ENCODE results near the gene GP5. TPM values are rescaled to one million over a fixed set of nuclear protein-coding genes. Genes with fewer than 3 reads are reported as not detected.
A peak's percentile ranks its signal among the peaks of the same experiment; 100 is the strongest.

Gene GP5
- total RNA-seq, 5 donors from 2014 or later (not counting 1 experiment from before 2014, with no cell fraction given), result 5.1 to 8.4 (median 6.3) TPM

DNA sequence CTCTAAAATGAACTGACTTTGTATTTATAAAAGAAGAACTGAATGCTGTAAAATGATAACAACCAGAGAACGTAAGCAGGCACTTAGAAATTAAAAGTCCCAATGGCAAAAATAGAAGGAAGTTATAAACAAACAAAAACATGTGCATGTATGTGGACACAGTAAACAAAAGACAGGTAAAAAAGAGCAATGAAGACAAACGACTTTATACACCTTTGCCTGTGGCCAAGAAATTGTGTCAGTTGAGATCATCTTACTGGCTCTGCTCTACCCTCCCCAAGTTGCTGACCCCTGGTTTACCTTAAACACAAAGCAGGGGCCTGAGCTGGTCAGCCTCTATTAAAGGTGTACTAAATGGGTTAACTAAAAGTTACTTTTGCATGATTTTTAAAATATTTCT lies 41.7 kb upstream of the GP5 start:
- H3K27ac Mint-ChIP-seq, result no peak overlapping the region

DNA sequence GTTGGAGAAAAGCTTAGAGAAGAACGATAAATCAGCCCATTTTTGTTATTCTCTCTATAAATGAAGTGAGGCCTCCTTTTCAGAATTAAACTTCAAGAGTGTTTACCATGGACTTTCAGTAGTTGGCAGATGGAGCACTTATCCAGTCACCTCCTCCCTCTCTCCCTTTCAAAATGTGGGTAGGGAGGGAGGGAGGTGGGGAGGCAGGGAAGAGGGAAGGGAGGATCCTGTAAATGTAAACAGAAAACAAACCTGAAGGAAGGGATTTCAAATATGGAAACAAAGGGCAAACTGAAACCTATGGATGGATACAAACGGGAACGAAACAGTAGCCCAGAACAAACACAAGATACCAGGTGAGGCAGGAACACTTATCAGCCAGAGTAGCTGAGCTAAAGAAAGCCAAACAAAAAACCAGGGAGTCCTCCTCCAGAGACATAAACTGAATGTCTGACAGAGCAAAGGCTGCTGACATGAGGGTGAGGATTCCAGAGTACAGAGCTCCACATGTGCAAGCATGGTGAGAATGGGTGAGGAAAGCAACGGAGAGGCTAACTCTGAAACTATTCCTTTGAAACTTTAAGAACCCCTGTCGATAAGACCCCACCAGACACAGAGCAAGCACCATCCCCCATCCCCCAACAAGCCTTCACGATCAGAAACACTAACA lies 41.0 kb upstream of the GP5 start:
- Mint-ChIP-seq H3K27me3 (no peaks in the 10 kb centered on the region), H3K4me3 (no peak overlapping the region), H3K27ac (peak overlapping the region in 1 of 2 donors; percentile 74), H3K4me1 (peaks cover 0 to 3% (median 1%) of the 10 kb centered on the region in 3 donors), H3K36me3 (peaks cover 69% of the 10 kb centered on the region), H3K9me3 (no peaks in the 10 kb centered on the region)
- no peak for DNase-seq
- Histone ChIP-seq H3K4me1 (ENCODE audit: control insufficient read depth in 1 of 2, extremely low read depth in 1 of 2, insufficient read depth in 2 of 2, low read length in 2 of 2) (no peaks in the 10 kb centered on the region), H3K36me3 (ENCODE audit: control insufficient read depth in 2 of 2, extremely low read depth in 1 of 2, insufficient read depth in 1 of 2, low read length in 1 of 2) (peaks cover 12 to 50% of the 10 kb centered on the region in 2 donors), H3K9me3 (no peaks in the 10 kb centered on the region), H3K27ac (ENCODE audit: low read length) (no peak overlapping the region), H3K4me3 (ENCODE audit: control insufficient read depth in 1 of 2, extremely low read depth in 1 of 2, low read length in 1 of 2) (no peak overlapping the region), H3K27me3 (replicated peaks in 1 of 2; ENCODE audit: control insufficient read depth in 2 of 2, extremely low read depth in 1 of 2, insufficient read depth in 2 of 2, low read length in 1 of 2) (no peaks in the 10 kb centered on the region)
- ChIA-PET POLR2A (no interaction called here), CTCF (no interaction called here)
- no CpG with 5 or more reads among the region's 6 CpGs for WGBS (ENCODE audit: insufficient coverage)
- ATAC-seq (replicated peaks in 1 of 4), result no peak

More for the DNA sequence above, 41.7 kb upstream of the GP5 start:
- Mint-ChIP-seq H3K4me1 (peaks cover 0 to 3% (median 1%) of the 10 kb centered on the region in 3 donors), H3K36me3 (peaks cover 70% of the 10 kb centered on the region), H3K27me3 (no peaks in the 10 kb centered on the region), H3K9me3 (no peaks in the 10 kb centered on the region), H3K4me3 (no peak overlapping the region)
- no peaks in the 10 kb centered on the region for H3K27me3 ChIP-seq (replicated peaks in 1 of 2; ENCODE audit: control insufficient read depth in 2 of 2, extremely low read depth in 1 of 2, insufficient read depth in 2 of 2, low read length in 1 of 2)
- H3K27ac ChIP-seq (ENCODE audit: low read length), result no peak overlapping the region
- DNase-seq (no peak), ATAC-seq (replicated peaks in 1 of 4) (no peak)
- CTCF ChIA-PET, result interaction anchor here in 1 of 2 donors (0.5 to 0.6 kb wide), 2 partner anchors 23 to 28 kb away, joined by 3 to 4 read pairs; no protein-coding TSS in a partner anchor
- POLR2A ChIA-PET, result no interaction called here
- no peak overlapping the region for H3K4me3 ChIP-seq (ENCODE audit: control insufficient read depth in 1 of 2, extremely low read depth in 1 of 2, low read length in 1 of 2)
- no CpG with 5 or more reads among the region's 2 CpGs for WGBS (ENCODE audit: insufficient coverage)
- peaks cover 12 to 45% of the 10 kb centered on the region in 2 donors for H3K36me3 ChIP-seq (ENCODE audit: control insufficient read depth in 2 of 2, extremely low read depth in 1 of 2, insufficient read depth in 1 of 2, low read length in 1 of 2)
- H3K9me3 ChIP-seq, result no peaks in the 10 kb centered on the region
- H3K4me1 ChIP-seq (ENCODE audit: control insufficient read depth in 1 of 2, extremely low read depth in 1 of 2, insufficient read depth in 2 of 2, low read length in 2 of 2), result no peaks in the 10 kb centered on the region

DNA sequence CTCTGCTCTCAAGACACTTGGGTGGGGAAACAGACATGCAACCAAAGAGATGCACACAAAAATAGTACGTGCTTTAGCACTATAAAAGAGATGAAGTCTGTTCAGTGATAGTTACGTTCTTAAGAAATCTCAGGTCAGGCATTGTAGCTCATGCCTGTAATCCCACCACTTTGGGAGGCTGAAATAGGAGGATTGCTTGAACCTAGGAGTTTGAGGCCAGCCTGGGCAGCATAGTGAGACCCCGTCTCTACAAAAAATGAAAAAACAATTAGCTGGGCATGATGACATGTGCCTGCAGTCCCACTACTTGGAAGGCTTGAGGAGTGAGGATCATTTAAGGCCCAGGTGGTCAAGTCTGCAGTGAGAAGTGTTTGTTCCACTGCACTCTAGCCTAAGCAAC lies 35.4 kb upstream of the GP5 start:
- Mint-ChIP-seq H3K4me3 (no peak overlapping the region), H3K36me3 (peaks cover 59% of the 10 kb centered on the region), H3K9me3 (no peaks in the 10 kb centered on the region), H3K4me1 (peaks cover 0 to 3% (median 1%) of the 10 kb centered on the region in 3 donors), H3K27ac (no peak overlapping the region), H3K27me3 (no peaks in the 10 kb centered on the region)
- ChIA-PET POLR2A (interaction anchor here in 1 of 2 donors (0.7 kb wide), 1 partner anchor 29 kb away, joined by 3 read pairs; no protein-coding TSS in a partner anchor), CTCF (no interaction called here)
- H3K27me3 ChIP-seq (replicated peaks in 1 of 2; ENCODE audit: control insufficient read depth in 2 of 2, extremely low read depth in 1 of 2, insufficient read depth in 2 of 2, low read length in 1 of 2), result no peaks in the 10 kb centered on the region
- 95% methylated on average over 2 of the region's 3 CpGs for WGBS (ENCODE audit: insufficient coverage)
- DNase-seq, result no peak
- ATAC-seq (replicated peaks in 1 of 4), result no peak
- no peak overlapping the region for H3K27ac ChIP-seq (ENCODE audit: low read length)
- H3K36me3 ChIP-seq (ENCODE audit: control insufficient read depth in 2 of 2, extremely low read depth in 1 of 2, insufficient read depth in 1 of 2, low read length in 1 of 2), result peaks cover 11 to 67% of the 10 kb centered on the region in 2 donors
- no peaks in the 10 kb centered on the region for H3K4me1 ChIP-seq (ENCODE audit: control insufficient read depth in 1 of 2, extremely low read depth in 1 of 2, insufficient read depth in 2 of 2, low read length in 2 of 2)
- no peak overlapping the region for H3K4me3 ChIP-seq (ENCODE audit: control insufficient read depth in 1 of 2, extremely low read depth in 1 of 2, low read length in 1 of 2)
- H3K9me3 ChIP-seq, result no peaks in the 10 kb centered on the region

DNA sequence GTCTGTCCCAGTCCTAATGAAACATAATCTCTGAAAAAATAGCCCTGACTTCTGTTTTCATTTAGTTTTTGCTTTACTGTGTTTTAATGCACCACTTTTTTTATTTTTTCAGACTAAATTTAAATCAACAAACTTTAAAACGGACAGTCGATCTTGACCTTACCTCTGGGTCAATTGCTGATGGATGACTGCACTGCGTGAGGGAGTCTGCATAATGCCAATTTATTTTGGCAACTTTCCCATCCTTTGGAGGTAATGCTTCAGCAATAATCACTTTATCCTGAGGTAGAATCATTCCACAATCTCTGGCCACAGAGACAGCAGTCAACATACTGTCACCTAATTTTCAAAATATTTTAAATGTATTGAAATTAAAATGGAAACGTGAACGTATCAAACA lies 32.5 kb upstream of the GP5 start:
- Mint-ChIP-seq H3K9me3 (no peaks in the 10 kb centered on the region), H3K36me3 (peaks cover 61% of the 10 kb centered on the region), H3K27ac (no peak overlapping the region), H3K4me3 (no peak overlapping the region), H3K4me1 (no peaks in the 10 kb centered on the region), H3K27me3 (no peaks in the 10 kb centered on the region)
- ChIA-PET POLR2A (no interaction called here), CTCF (no interaction called here)
- no peak for ATAC-seq (replicated peaks in 1 of 4)
- no peak for DNase-seq
- 100% methylated on average over 2 of the region's 5 CpGs for WGBS (ENCODE audit: insufficient coverage)
- Histone ChIP-seq H3K4me3 (ENCODE audit: control insufficient read depth in 1 of 2, extremely low read depth in 1 of 2, low read length in 1 of 2) (no peak overlapping the region), H3K4me1 (ENCODE audit: control insufficient read depth in 1 of 2, extremely low read depth in 1 of 2, insufficient read depth in 2 of 2, low read length in 2 of 2) (no peaks in the 10 kb centered on the region), H3K27ac (ENCODE audit: low read length) (no peak overlapping the region), H3K27me3 (replicated peaks in 1 of 2; ENCODE audit: control insufficient read depth in 2 of 2, extremely low read depth in 1 of 2, insufficient read depth in 2 of 2, low read length in 1 of 2) (no peaks in the 10 kb centered on the region), H3K9me3 (no peaks in the 10 kb centered on the region), H3K36me3 (ENCODE audit: control insufficient read depth in 2 of 2, extremely low read depth in 1 of 2, insufficient read depth in 1 of 2, low read length in 1 of 2) (peaks cover 11 to 73% of the 10 kb centered on the region in 2 donors)

DNA sequence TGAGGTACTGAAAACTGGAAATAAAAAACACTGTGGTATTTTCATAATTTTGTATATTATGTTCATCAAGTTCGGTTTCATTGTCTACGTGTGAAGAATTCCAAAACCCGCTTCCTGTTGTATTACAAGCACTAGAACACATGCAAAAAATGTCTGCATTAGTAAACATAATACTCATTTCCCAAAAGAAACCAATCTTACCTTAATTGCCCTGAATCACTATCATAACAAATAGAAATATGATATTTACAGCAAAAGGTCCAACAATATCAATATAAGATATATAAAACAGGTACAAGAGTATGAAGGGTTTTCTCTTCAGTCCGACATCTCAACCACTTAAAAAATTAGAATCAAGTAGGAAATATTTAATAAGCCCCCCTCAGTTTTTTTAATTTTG lies 26.3 kb upstream of the GP5 start:
- H3K27ac Mint-ChIP-seq, result no peak overlapping the region
- WGBS (ENCODE audit: insufficient coverage), result no CpG with 5 or more reads among the region's 4 CpGs
- peaks cover 5 to 45% of the 10 kb centered on the region in 2 donors for H3K36me3 ChIP-seq (ENCODE audit: control insufficient read depth in 2 of 2, extremely low read depth in 1 of 2, insufficient read depth in 1 of 2, low read length in 1 of 2)

DNA sequence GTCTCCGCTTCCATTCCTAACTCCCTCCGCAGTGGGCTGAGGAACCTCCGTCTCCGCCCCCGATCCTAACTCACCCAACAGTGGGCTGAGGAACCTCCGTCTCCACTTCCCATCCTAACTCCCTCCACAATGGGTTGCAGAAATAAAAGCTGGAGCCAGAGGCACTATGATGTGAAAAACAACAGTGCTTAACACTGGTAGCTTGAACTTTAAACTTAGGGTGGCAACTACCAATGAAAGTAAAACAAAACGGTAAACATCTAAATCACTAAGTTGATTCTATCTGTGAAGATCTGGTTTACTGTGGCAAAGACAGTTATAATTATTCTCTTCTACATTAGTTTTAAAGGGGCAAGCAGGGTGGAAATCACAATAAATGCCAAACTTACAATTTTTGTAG lies 25.9 kb upstream of the GP5 start:
- Histone ChIP-seq H3K4me3 (ENCODE audit: control insufficient read depth in 1 of 2, extremely low read depth in 1 of 2, low read length in 1 of 2) (no peak overlapping the region), H3K36me3 (ENCODE audit: control insufficient read depth in 2 of 2, extremely low read depth in 1 of 2, insufficient read depth in 1 of 2, low read length in 1 of 2) (peaks cover 5 to 41% of the 10 kb centered on the region in 2 donors), H3K9me3 (no peaks in the 10 kb centered on the region), H3K4me1 (ENCODE audit: control insufficient read depth in 1 of 2, extremely low read depth in 1 of 2, insufficient read depth in 2 of 2, low read length in 2 of 2) (no peaks in the 10 kb centered on the region), H3K27ac (ENCODE audit: low read length) (no peak overlapping the region), H3K27me3 (replicated peaks in 1 of 2; ENCODE audit: control insufficient read depth in 2 of 2, extremely low read depth in 1 of 2, insufficient read depth in 2 of 2, low read length in 1 of 2) (no peaks in the 10 kb centered on the region)
- Mint-ChIP-seq H3K4me1 (no peaks in the 10 kb centered on the region), H3K27ac (no peak overlapping the region), H3K36me3 (peaks cover 49% of the 10 kb centered on the region), H3K9me3 (no peaks in the 10 kb centered on the region), H3K4me3 (no peak overlapping the region), H3K27me3 (no peaks in the 10 kb centered on the region)
- CTCF ChIA-PET, result no interaction called here
- 97% methylated on average over 4 of the region's 7 CpGs for WGBS (ENCODE audit: insufficient coverage)
- ATAC-seq (replicated peaks in 1 of 4), result no peak
- no peak for DNase-seq
- POLR2A ChIA-PET, result no interaction called here

More for the DNA sequence above, 26.3 kb upstream of the GP5 start:
- Mint-ChIP-seq H3K4me3 (no peak overlapping the region), H3K27me3 (no peaks in the 10 kb centered on the region), H3K36me3 (peaks cover 51% of the 10 kb centered on the region), H3K4me1 (no peaks in the 10 kb centered on the region), H3K9me3 (no peaks in the 10 kb centered on the region)
- no peak overlapping the region for H3K4me3 ChIP-seq (ENCODE audit: control insufficient read depth in 1 of 2, extremely low read depth in 1 of 2, low read length in 1 of 2)
- no peak overlapping the region for H3K27ac ChIP-seq (ENCODE audit: low read length)
- CTCF ChIA-PET, result no interaction called here
- no peak for ATAC-seq (replicated peaks in 1 of 4)
- H3K4me1 ChIP-seq (ENCODE audit: control insufficient read depth in 1 of 2, extremely low read depth in 1 of 2, insufficient read depth in 2 of 2, low read length in 2 of 2), result no peaks in the 10 kb centered on the region
- no peaks in the 10 kb centered on the region for H3K27me3 ChIP-seq (replicated peaks in 1 of 2; ENCODE audit: control insufficient read depth in 2 of 2, extremely low read depth in 1 of 2, insufficient read depth in 2 of 2, low read length in 1 of 2)
- POLR2A ChIA-PET, result no interaction called here
- H3K9me3 ChIP-seq, result no peaks in the 10 kb centered on the region
- DNase-seq, result no peak
